Keratinocyte (primary cell): ENCODE results near the gene OR2S2. TPM values are rescaled to one million over a fixed set of nuclear protein-coding genes. Genes with fewer than 3 reads are reported as not detected.

Source experiments
- DNase-seq: peaks from one replicate; pipeline ENCODE4 v3.0.0-alpha.2; 2011; ENCODE audit warnings: low read depth, missing footprints, low spot score
- FAIRE-seq: peaks from 2 replicates; lab custom pipeline; 2011; peaks lifted over from hg19 to GRCh38; lab: Jason Lieb, UNC
- H2AFZ ChIP-seq: 2 replicates; pipeline ENCODE4 v1.6.0; 2012; ENCODE audit warnings: low read length, control low read depth, inconsistent platforms; ENCODE audit not compliant: control insufficient read depth
- H3K27ac ChIP-seq: 2 replicates; pipeline ENCODE4 v1.5.1; 2011; ENCODE audit warnings: low read length; ENCODE audit not compliant: control insufficient read depth, insufficient read depth
- H3K27me3 ChIP-seq: 3 replicates; pipeline ENCODE4 v1.6.0; 2011; ENCODE audit warnings: low read length; ENCODE audit not compliant: control insufficient read depth, insufficient read depth; ENCODE audit errors: extremely low read depth
- H3K36me3 ChIP-seq, 2 experiments: 2 replicates in 1 of 2; 3 replicates in 1 of 2; pipeline ENCODE4 v1.5.1; 2011; ENCODE audit warnings: low read length in 2 of 2, mild to moderate bottlenecking in 1 of 2; ENCODE audit not compliant: control insufficient read depth in 2 of 2, insufficient read depth in 2 of 2; ENCODE audit errors: extremely low read depth in 1 of 2
- H3K4me1 ChIP-seq: 3 replicates; pipeline ENCODE4 v1.5.1; 2011; ENCODE audit warnings: low read length; ENCODE audit not compliant: control insufficient read depth, insufficient read depth; ENCODE audit errors: extremely low read depth
- H3K4me2 ChIP-seq: 3 replicates; pipeline ENCODE4 v1.6.0; 2011; ENCODE audit warnings: low read depth, low read length; ENCODE audit not compliant: control insufficient read depth, insufficient read depth; ENCODE audit errors: extremely low read depth
- H3K4me3 ChIP-seq, 3 experiments: fragments of 200-600 bp in 1 of 3; sonication (generic) in 1 of 3; 2 replicates in 2 of 3; 3 replicates in 1 of 3; pipeline ENCODE4 v1.5.1; 2011 to 2016; ENCODE audit warnings: low read length in 3 of 3, mild to moderate bottlenecking in 3 of 3, control low read depth in 2 of 3, inconsistent platforms in 1 of 3, low read depth in 1 of 3, mixed read lengths in 1 of 3, mixed run types in 1 of 3, moderate library complexity in 1 of 3; ENCODE audit not compliant: control insufficient read depth in 2 of 3, insufficient read depth in 2 of 3; ENCODE audit errors: extremely low read depth in 1 of 3
- H3K79me2 ChIP-seq: 2 replicates; pipeline ENCODE4 v1.6.0; 2012; ENCODE audit warnings: low read length; ENCODE audit not compliant: control insufficient read depth, insufficient read depth
- H3K9ac ChIP-seq: 3 replicates; pipeline ENCODE4 v1.6.0; 2011; ENCODE audit warnings: low read length; ENCODE audit not compliant: control insufficient read depth, insufficient read depth; ENCODE audit errors: extremely low read depth
- H3K9me1 ChIP-seq: 3 replicates; pipeline ENCODE4 v1.6.0; 2011; ENCODE audit warnings: low read length; ENCODE audit not compliant: control insufficient read depth, insufficient read depth; ENCODE audit errors: extremely low read depth
- H3K9me3 ChIP-seq: 2 replicates; pipeline ENCODE4 v1.5.1; 2012; ENCODE audit warnings: low read depth, low read length; ENCODE audit not compliant: control insufficient read depth
- H4K20me1 ChIP-seq: 3 replicates; pipeline ENCODE4 v1.6.0; 2011; ENCODE audit warnings: low read length; ENCODE audit not compliant: control insufficient read depth, insufficient read depth; ENCODE audit errors: extremely low read depth
- EZH2 ChIP-seq: IDR thresholded peaks from one replicate; pipeline ENCODE4 v1.6.1; 2012; ENCODE audit warnings: inconsistent platforms, mild to moderate bottlenecking, low read length, moderate library complexity
- dilution Hi-C: fragments of 300-500 bp; cut with MboI; formaldehyde crosslinking; loops from one replicate; pipeline ENCODE4 v1.7.0; 2020; ENCODE audit warnings: low sequenced_read_pairs; ENCODE audit not compliant: extremely low pct_ligation_motif_present
- polyA plus RNA-seq, 5 experiments: library from polyadenylated mRNA; depleted of rRNA in 3 of 5; stranded (reverse) in 3 of 5; stranded (forward) in 1 of 5; unstranded in 1 of 5; fragments of >200 nt; gene quantifications; 1 replicate in 1 of 5; 2 replicates in 3 of 5; 3 replicates in 1 of 5; pipeline versions ENCODE4 v1.2.1 to v1.2.3, GENCODE V29; 2011 to 2012; ENCODE audit warnings: missing spikeins in 2 of 5, low read depth in 1 of 5, low replicate concordance in 1 of 5
- TF ChIP-seq, protein P1 (sequence below), 3 experiments: IDR thresholded peaks in 1 of 3; conservative IDR thresholded peaks in 1 of 3; optimal IDR thresholded peaks in 1 of 3; 2 replicates in 2 of 3; 3 replicates in 1 of 3; pipeline versions ENCODE3 to v1.5.1; 2011; ENCODE audit warnings: low read length in 3 of 3, mild to moderate bottlenecking in 3 of 3, moderate library complexity in 2 of 3, control low read depth in 1 of 3, inconsistent platforms in 1 of 3; ENCODE audit not compliant: insufficient read depth in 2 of 3; ENCODE audit errors: extremely low read depth in 1 of 3

The OR2S2 gene
- polyA plus RNA-seq, 1 donor (not counting 4 experiments of a cell fraction or from before 2014, with no cell fraction given), result not detected

GRCh38 chr9:35944173-35944572 lies 13.8 kb downstream of the OR2S2 start:
- dilution Hi-C loops, result no loop called here
- DNase-seq (no peak), FAIRE-seq (no peak)
- TF ChIP-seq, protein P1, sequence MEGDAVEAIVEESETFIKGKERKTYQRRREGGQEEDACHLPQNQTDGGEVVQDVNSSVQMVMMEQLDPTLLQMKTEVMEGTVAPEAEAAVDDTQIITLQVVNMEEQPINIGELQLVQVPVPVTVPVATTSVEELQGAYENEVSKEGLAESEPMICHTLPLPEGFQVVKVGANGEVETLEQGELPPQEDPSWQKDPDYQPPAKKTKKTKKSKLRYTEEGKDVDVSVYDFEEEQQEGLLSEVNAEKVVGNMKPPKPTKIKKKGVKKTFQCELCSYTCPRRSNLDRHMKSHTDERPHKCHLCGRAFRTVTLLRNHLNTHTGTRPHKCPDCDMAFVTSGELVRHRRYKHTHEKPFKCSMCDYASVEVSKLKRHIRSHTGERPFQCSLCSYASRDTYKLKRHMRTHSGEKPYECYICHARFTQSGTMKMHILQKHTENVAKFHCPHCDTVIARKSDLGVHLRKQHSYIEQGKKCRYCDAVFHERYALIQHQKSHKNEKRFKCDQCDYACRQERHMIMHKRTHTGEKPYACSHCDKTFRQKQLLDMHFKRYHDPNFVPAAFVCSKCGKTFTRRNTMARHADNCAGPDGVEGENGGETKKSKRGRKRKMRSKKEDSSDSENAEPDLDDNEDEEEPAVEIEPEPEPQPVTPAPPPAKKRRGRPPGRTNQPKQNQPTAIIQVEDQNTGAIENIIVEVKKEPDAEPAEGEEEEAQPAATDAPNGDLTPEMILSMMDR (optimal IDR thresholded peaks at IDR 0.05 in 1 of 3, IDR thresholded peaks at IDR 0.05 in 1 of 3, conservative IDR thresholded peaks at IDR 0.05 in 1 of 3; ENCODE audit: extremely low read depth in 1 of 3, insufficient read depth in 2 of 3, low read length in 3 of 3), result no peak
- TF ChIP-seq EZH2, result no peak
- no peak overlapping the region for H3K4me2 ChIP-seq
- H3K79me2 ChIP-seq, result no peaks in the 10 kb centered on the region
- no peak overlapping the region for H3K27ac ChIP-seq
- no peaks in the 10 kb centered on the region for H4K20me1 ChIP-seq
- no peaks in the 10 kb centered on the region for H3K9me1 ChIP-seq
- H3K9me3 ChIP-seq, result no peaks in the 10 kb centered on the region
- H3K36me3 ChIP-seq, result no peaks in the 10 kb centered on the region
- peaks cover 4% of the 10 kb centered on the region for H3K27me3 ChIP-seq
- no peak overlapping the region for H3K9ac ChIP-seq
- H2AFZ ChIP-seq, result no peak overlapping the region
- H3K4me1 ChIP-seq, result peaks cover 3% of the 10 kb centered on the region
- H3K4me3 ChIP-seq, result no peak overlapping the region

DNA sequence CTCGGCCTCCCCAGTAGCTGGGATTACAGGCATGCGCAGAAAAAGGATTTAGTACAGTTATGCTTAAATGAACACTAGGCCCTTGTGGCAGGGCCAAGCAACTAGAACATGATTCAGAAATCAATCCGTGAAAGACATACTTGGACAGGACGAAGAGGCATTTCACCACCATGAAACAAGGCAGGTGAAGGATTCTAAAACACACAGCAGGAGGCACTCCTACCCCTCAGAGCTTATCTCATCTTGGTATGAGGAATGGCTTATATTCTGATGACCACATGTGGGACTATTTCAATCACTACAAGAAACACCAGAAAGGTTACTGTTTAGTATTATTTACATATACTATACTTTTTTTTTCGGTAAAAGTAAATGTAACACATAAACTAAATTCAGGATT lies 15.7 kb downstream of the OR2S2 start:
- TF ChIP-seq, protein P1 (optimal IDR thresholded peaks at IDR 0.05 in 1 of 3, IDR thresholded peaks at IDR 0.05 in 1 of 3, conservative IDR thresholded peaks at IDR 0.05 in 1 of 3; ENCODE audit: extremely low read depth in 1 of 3, insufficient read depth in 2 of 3, low read length in 3 of 3), result no peak
- no peak for TF ChIP-seq EZH2
- no peak for FAIRE-seq

More for the DNA sequence above, 15.7 kb downstream of the OR2S2 start:
- Histone ChIP-seq H3K4me2 (no peak overlapping the region), H3K27ac (no peak overlapping the region), H3K9ac (no peak overlapping the region), H3K4me1 (peaks cover 3% of the 10 kb centered on the region), H3K79me2 (no peaks in the 10 kb centered on the region), H2AFZ (no peak overlapping the region), H3K4me3 (no peak overlapping the region), H4K20me1 (no peaks in the 10 kb centered on the region), H3K9me1 (no peaks in the 10 kb centered on the region), H3K27me3 (no peaks in the 10 kb centered on the region), H3K9me3 (no peaks in the 10 kb centered on the region), H3K36me3 (no peaks in the 10 kb centered on the region)
- DNase-seq, result no peak
- dilution Hi-C loops, result no loop called here
